Non-pigmented ciliary epithelial cell (primary cell): ENCODE measurements around the gene TRAK1.
A peak's percentile ranks its signal among the peaks of the same experiment; 100 is the strongest.

Experiments
- DNase-seq: peaks from one replicate; pipeline ENCODE4 v3.0.0-alpha.2; 2010; ENCODE audit warnings: low read depth

The TRAK1 gene

DNA sequence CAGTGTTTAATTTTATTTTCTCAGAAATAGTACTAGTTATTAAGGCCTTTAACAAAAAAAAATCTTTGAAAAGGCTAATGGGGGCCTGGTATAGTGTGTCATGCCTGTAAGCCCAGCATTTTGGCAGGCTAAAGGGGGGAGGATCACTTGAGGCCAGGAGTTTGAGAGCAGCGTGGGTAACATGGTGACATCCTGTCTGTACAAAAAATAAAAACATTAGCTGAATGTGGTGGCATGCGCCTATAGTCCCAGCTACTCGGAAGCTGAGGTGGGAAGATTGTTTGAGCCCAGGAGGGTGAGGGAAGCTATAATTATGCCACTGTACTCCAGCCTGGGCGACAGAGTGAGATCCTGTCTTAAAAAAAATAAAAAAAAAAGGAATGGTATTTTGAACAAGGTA lies 61.9 kb downstream of the TRAK1 start:
- DNase-seq, result no peak

DNA sequence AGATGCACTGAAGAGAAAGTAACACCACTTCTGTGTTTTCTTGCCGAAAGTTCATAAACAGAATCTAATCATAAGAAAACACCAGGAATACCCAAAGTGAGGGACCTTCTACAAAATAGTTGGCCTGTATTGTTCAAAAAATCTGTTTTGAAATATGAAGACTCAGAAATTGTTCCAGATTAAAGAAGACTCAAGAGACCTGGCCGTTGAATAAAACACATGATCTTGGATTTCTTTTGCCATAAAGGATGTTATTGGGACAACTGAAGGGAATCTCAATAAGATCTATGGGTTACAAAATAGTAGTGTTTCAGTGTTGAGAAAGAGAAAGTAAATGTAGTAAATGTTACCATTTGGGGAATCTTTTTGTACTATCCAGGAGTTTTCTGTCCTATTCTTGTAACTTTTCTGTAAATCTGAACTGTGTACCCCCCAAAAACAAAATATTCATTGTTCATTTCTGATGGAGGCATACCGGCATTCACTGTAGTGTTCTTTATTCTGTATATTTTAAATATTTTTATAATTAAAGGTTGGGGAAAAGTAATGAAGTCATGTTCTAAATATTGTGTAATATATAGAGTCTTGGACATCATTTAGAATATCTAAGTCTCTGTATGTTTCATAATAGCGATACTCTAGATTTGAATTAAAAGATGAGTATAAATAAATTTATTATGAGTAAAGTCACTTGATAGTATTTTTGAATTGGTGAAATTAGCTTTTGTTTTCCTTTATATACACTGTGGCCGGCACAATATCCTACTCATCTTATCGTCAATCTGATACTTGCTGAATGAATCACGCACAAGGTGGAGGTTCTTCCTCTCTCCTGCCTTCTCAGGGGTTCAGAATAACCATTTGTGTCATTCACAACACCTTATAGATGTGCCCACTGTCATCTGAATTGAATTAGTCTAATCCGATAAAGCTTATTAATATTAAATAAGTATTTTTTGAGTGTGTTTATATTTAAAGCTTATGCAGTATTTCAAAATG lies 66.7 kb downstream of the TRAK1 start:
- DNase-seq, result no peak

DNA sequence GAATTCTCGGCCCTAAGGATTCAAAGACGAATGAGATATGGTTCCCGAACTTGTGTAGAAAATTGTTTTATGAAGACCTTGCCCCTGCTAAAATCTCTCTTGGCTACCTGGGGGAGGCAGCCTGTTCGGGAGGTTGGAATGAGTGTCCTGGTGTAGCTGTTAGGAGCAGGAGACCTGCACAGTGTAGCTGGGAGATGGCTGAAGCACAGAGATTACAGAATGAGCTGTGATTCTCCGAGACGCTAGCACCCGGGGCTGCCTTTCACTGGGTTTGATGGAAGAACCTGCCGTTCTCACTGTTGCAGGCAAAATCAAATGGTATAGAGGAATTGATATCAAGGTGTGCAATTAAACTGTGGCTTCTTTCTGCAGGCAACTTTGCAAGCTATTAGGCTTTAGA lies 68.0 kb downstream of the TRAK1 start:
- no peak for DNase-seq

DNA sequence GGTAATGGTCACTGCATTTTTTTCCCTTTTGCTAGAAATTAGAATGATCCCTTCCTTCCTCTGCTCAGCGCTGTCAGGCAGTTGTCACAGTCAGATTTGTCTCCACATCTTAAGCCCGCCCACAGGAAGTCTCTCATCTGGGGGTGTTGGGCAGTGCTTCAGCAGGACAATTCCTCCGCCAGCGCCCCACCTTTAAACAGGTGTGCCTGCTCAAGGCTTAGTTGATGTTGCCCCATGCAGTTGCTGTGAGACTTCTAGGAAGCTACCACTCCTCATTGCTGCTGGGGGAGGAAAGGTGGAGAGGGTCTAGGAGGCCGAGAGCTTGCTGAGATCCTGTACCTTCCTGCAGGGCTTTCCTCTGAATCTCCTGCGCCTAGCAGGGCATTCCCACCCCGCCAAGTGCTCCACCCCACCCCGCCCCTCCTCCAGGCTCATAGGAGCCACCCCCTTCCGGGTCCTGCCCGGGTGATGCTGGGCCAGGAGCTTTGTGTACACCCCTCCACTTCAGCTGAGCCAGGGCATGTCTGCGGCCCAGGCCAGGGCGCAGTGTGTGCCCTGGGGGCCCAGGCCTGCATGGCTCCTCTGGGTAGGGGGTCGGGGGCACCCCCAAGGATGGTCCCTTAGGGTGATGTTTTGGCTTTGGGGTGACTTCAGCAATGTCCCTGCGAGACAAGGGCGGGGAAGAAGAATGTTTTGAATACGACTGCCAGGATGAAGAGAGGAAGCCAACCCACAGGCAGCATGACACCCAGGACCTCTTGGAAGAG lies 68.7 kb downstream of the TRAK1 start:
- no peak for DNase-seq

DNA sequence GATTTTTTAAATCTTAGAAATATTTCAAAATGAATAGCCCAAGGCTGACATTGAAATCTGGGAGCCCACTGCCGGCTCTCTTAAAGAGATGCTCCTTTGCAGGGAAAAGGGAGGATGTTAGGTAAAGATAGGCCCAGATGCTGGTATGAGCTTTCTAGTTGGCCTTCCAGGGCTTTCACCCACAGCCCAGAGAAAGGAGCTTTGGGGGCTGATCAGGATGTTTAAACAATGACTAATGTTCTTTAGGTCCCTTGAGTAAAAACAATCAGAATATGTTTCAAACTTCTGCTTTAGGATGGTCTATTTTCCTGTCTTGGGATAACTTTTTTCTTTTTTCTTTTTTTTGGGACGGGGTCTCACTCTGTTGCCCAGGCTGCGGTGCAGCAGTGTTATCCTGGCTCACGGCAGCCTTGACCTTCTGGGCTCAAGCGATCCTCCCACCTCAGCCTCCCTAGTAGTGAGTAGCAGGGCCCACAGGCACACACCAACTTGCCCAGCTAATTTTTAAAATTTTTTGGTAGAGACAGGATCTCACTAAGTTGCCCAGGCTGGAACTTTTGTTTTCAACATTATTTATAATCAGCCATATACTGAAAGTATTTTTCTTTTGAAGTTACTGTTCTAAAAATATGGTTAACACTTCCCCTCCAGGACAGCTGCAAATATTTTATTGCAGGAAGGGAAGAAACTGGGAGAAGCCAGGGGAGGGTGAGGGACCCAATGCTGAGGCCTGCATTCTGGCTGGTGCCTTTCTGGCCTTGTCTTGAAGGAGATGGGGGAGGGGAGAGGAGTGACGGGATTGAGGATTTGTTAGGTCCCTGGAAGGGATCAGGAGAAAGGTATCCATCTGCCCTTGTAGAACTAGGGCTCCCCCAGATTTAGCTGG lies 70.1 kb downstream of the TRAK1 start:
- peak; percentile 41 for DNase-seq

DNA sequence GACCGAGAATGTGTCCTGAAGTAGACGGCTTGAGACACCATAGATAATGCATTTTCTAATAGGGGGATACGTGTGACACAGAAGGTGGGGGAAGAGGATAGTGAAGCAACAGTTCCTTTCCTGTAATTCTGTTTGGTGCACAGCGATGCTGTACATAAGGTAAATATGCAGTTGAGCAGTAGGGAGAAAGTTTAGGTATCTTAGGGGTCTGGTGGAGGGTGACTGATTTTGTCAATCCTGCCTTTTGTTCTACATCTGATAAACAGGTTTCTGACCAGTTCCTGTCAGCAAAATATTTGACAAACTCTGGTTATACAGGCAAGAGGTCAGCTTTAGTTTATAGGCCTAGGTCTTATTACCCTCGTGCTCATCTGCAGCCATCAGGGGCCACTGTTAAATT lies 71.3 kb downstream of the TRAK1 start:
- no peak for DNase-seq

DNA sequence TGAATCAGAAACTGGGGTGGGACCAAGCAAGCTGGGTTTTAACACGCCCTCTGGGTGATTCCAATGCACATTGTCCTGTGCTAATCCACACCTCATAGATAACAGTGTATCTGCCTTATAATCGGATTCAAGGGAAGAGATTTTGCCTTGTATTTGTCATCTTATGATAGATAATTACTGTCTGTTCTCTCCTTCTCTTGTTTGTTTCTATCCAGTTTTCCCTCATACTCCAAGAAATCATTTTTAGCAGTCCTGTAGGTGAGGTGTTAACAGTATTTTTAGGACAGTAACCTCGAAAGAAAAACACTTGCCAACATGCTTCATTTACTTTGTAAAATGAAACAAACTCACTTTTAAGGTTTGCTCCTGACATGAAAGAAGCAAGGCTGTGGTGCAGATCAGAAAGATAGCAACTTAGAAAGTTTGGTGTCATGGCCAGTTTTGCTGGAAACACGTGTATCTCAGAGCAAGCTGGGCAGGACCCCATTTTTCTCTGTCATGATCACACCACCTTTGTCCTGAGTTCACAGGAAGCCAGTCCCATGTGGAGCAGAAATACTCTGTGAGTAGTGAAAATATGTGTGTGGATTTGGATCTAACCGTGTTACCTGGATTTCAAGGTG lies 72.6 kb downstream of the TRAK1 start:
- no peak for DNase-seq

DNA sequence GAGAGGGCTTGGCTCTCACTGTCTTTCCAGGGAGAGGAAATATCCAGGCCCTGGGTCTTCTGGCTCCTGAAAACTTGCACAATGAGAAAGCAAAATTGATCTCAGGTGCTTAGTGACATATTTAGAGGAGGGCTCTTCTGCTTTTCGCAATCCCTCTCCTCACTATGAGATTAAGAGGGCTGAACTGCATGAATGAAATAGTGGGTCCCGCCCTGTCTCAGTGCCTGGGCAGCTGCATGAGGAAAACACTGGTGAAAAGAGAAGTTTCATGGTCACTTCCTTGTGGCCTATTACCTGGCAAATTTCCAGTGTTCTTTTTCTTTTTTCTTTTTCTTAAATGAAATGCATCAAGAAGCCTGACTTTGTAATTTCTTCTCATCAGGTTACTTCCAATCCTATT lies 73.5 kb downstream of the TRAK1 start:
- DNase-seq, result no peak

DNA sequence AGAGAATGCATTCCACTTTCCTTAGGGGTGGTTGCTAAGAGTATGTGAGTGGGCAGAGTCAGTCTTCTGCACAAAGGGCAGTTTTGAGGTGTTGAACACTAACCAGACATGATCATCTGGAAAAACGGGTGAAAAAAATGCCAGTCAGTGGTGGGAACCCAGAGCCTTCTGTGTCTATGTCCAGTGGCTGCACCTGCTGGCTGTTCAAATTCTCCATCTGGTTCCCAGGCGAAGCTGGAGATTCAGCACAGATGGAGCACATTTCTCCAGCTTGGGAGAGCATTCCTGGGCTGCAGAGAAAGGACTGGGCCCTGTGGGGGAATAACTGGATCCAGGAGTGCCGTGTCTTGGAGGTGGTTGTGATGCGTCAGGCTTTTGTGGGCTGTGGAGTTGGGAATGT lies 74.1 kb downstream of the TRAK1 start:
- no peak for DNase-seq

DNA sequence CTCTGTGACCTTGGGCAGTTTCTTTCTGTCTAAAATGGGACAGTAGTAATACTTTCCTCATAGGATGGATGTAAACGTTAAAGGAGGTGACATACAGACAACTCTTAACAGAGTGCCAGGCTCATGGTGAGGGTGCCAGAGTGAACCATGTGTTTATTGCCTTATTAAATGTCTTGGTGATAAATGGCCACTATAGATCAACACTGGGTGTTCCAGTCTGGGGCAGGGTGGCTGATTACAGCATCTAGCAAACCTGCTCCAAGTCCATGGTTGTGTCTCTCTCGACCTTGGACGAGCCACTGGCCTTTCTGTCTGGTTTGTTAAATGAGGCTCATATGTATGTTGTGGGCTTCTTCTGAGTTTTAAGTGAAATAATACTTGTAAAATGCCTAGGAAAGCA lies 75.1 kb downstream of the TRAK1 start:
- no peak for DNase-seq

DNA sequence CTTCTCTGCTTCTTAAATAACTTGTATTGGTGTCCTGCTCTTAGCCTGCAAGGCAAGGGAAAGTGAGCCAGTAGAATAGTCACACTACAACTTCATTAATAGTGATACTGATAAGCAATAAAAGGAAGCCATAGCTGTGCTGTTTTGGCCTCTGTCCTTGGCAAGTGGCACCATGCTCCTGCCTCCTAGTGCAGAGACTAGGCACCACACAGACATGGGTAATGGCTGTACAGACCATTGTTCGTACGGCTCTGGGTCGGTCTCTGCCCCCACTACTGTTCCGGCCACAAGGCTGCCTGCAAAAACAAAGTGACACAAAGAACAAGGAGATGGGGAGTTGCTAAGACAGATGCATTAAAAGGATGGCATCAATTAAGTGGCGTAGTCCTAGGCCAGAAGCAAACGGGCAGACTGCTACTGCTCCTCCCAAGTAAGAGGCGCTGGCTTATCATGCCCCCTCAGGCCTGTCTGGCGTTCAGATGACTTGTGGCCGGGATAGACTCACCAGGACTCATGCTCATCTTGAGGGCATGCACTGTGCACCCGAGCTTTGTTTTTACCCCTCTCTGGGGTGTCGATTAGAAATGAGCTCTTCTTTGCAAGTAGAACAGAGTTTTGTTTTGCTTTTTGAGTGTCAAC lies 75.6 kb downstream of the TRAK1 start:
- DNase-seq, result no peak

DNA sequence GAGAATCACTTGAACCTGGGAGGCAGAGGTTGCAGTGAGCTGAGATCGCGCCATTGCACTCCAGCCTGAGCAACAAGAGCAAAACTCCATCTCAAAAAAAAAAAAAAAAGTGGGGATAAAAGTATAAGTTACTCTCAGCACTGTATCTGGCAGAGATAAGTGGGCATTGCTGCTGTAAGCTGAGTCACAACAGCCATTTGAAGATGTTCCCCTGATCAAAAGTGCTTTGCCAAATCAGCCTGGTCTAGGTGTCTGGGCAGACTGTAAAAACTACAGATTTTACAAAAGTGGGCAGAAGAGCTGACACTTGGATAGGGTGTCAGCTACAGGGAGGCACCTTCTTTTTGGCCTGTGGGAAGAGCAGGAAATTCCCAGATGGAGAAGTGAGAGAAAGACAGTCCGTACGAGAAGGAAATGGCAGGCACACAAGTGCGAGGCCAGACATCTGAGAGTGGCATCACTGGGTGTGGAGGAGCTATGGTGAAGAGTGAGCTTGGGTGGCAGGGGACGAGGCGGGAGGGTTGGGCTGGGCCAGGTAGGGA lies 78.5 kb downstream of the TRAK1 start:
- DNase-seq, result no peak

DNA sequence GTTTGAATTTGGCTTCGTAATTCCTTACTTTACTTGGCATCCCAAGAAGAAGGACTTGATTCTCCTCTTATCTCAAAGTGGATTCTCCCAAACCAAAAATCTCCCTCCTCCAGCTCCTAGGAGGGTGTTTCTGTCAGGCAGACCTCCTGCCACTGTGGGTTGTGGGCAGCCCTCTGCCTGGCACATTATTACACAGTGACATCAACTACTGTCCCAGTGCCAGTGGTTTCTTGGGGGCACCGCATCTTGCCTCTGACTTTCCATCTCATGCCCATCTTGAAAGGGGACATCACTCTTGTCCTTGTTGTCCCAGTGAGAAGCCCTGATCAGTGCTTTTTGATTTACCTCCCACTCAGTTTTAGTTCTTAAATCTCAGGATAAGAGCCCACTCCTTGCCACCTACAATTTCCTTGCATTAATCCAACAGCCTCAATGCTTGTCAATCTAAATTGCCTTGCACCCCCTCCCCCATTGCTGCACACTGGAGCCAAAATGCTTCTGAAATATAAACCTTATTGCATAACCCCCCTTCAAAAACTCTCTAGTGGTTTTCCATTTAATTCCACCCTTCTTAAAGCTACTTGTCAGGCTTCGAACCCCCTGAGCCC lies 81.0 kb downstream of the TRAK1 start:
- DNase-seq, result no peak

DNA sequence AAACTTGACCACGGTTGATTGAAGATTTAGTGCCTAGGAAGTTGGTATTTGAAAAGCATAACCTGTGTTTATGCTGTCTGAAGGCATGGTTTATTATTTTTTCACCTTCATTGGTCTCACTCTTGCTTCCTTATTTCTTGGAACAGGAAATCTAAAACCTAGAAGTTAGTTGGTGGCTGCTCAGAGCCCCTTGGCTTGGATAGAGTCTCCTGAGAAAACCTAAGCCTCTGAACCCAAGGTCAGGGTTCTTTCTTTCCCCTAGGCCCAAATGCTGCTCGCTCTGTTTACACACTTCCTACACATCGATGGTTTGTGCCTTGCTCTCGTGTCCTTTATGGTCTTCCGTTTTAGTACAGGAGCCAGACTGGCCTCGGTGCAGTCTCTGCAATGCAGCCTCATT lies 82.2 kb downstream of the TRAK1 start:
- DNase-seq, result no peak

DNA sequence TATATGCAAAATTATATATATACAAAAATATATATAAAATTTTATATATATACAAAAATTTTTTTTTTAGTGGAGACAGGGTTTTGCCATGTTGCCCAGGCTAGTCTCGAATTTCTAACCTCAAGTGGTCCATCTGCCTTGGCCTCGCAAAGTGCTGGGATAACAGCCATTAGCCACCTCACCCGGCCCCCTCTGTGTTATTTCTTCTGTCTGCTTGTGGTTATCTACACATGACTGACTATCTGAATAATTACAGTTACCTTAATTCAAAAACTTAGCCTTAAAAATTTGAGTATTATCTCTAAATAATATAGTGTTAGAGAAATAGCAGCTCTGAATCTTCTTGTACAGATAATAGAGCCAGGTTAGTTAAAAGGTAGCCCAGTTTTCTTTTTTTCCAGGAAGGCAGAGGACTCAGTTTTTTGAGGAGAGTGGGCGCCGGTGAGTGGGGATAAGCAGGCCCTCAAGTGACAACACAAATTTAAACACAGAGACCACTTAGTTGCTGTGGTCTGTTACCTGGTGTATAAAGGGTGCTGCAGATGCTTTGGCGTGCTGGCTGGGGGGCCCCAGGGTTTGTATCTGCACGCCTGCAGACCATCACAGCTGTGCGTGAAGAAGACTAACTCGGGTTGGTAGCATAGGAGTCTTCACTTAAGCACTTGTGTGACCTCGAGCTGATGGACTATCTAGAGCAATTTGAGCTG lies 83.7 kb downstream of the TRAK1 start:
- DNase-seq, result no peak

DNA sequence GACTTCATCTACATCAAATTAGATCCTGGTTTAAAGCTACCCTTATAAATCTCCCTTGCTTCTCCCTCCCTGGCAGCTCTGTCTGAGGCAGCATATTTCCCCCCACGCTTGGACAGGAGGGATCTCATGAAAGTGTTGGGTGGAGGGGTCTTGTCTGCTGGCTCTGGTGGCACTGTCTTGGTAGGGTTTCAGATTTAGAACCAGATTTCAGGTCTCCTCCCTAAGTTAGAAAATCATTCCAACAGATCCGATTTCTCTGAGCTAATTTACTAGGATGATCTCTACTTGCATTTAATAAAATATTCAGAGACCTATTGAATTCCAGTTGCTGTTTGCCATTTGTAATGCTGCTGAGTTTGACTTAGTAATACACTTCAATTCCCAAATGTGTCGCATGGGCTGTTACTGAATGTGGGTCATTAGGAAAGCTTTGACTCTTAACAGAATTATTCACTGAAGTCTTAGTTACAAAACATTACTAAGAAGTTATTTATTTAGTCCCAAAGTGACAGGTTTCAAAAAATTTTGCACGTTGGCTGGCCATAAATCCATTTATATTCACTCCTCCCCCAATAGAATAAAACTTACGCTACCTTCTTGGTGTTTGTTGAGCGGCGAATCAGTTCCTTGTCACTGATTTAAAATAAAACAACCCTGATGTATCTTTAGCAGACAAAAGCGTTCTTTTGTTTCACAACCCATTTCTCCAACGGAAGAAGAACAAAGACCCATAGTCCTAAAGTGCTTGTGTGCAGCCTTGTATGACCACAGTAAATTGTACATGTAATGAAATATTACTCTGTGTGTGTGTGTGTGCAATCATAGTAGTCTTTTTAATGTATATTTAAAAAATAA lies 84.5 kb downstream of the TRAK1 start:
- DNase-seq, result no peak

DNA sequence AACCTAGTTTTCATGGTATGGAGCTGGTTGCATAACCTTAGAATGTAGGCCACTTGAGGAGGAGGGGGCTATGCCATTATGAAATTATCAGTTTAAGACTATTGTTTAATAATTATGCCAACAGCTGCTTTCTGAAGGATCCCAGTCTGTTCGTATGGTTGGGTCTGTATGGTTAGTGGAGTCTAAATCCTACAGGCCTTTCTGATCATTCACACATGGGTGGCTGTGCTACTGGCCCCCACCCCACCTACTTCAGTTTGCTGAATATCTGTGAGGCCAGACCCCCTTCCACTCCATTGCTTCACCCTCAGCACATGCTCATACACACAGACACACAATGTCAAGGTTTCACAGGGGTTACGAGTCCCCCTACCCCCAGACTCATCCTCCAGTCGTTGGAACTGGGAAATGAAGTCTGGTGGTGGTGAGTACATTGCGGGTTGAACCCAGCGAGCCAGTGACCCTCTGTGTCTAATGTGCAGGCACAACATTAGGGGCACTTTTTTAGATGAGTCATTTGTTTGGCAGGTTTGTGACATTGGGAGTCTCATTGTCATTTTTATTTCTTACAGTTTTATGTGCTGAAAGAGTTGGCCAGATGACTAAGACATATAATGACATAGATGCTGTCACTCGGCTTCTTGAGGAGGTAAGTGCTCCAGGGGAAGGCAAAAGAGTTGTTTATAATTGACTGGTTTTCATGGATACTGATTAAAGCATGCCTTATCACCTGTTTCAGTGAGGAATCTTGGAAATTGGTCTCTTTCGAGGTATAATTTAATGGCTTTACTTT lies 85.3 kb downstream of the TRAK1 start:
- no peak for DNase-seq
